Measurements from ENCODE around the gene R3HCC1L. TPM values are rescaled to one million over a fixed set of nuclear protein-coding genes. Genes with fewer than 3 reads are reported as not detected.
A peak's percentile ranks its signal among the peaks of the same experiment; 100 is the strongest.
"Not testable (repeated sequence)": the region's sequence is repeated elsewhere in the genome, so short reads cannot be mapped to it uniquely, and the experiment has no call there.

The R3HCC1L gene
- total RNA-seq, 1 donor from 2014 or later: 16.9 TPM

DNA sequence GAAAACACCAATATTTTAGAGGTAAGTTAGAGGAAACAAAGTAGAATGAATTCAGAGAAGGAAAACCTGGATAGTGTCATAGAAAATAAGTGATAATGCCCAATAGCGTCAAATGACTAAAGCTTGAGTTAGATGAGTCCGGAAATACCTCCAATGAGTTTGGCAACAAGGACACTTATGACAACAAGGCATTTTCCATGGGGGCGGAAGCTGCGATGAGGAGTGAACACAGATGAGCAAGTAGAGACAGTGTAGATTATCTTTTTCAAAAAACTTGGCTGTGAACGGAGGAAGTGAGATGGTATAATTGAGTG, 383 bp upstream of the R3HCC1L start:
- no peak for DNase-seq (ENCODE audit: low spot score in 2 of 2, unreplicated experiment in 2 of 2)
- H3K4me1 Mint-ChIP-seq: peaks cover 22% of the 10 kb centered on the region
- H3K4me3 Mint-ChIP-seq: peak overlapping the region; percentile 87
- H3K36me3 Mint-ChIP-seq: peaks cover 5% of the 10 kb centered on the region
- TF ChIP-seq CTCF (IDR thresholded peaks at IDR 0.05; ENCODE audit: unreplicated experiment): no peak
- peaks cover 1% of the 10 kb centered on the region for H3K27me3 Mint-ChIP-seq (ENCODE audit: low read depth)
- H3K9me3 Mint-ChIP-seq: peaks cover 15% of the 10 kb centered on the region
- H3K27ac Mint-ChIP-seq: peak overlapping the region; percentile 80

- Mint-ChIP-seq H3K4me3 (peak overlapping the region; percentile 87), H3K9me3 (peaks cover 15% of the 10 kb centered on the region), H3K4me1 (peaks cover 35% of the 10 kb centered on the region), H3K27me3 (ENCODE audit: low read depth) (no peaks in the 10 kb centered on the region), H3K36me3 (peaks cover 5% of the 10 kb centered on the region), H3K27ac (peak overlapping the region; percentile 80)
- TF ChIP-seq CTCF (IDR thresholded peaks at IDR 0.05; ENCODE audit: unreplicated experiment): no peak
- DNase-seq (ENCODE audit: low spot score in 2 of 2, unreplicated experiment in 2 of 2): no peak
Measured at GRCh38 chr10:98135222-98135899, 904 bp downstream of the R3HCC1L start.

DNA sequence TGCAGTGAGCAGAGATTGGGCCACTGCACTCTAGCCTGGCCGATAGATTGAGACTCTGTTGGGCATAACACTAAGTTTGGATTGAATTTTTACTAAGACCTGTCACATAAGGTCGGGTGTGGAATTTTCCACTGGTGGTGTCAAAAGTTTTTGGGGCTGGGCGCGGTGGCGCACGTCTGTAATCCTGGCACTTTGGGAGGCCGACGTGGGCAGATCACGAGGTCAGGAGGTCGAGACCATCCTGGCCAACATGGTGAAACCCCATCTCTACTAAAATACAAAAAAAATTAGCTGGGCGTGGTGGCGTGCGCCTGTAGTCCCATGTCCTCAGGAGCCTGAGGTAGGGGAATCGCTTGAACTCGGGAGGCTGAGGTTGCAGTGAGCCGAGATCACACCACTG, 2.3 kb downstream of the R3HCC1L start:
- H3K27ac Mint-ChIP-seq, H3K4me3 Mint-ChIP-seq, H3K36me3 Mint-ChIP-seq: not testable (repeated sequence)

DNA sequence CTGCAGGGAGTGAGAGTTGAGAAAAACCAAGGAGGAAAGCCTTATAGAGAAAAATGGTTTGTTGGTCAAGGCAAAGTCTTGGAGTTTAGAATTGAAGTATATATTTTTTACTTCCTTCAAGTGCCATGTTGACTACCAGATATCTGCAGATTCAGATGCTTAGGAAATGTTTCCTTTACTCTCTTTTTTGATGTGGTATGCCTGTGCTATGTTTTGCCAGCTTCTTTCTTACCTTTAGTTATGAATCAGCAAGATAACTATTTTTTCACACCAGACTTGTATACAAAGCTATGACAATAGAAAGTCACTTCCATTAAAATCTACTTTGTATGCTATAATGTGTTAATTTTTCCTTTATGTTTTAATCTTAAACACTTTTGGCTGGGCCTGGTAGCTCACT, 3.6 kb downstream of the R3HCC1L start:
- no peak overlapping the region for H3K4me3 Mint-ChIP-seq
- no peaks in the 10 kb centered on the region for H3K27me3 Mint-ChIP-seq (ENCODE audit: low read depth)
- TF ChIP-seq CTCF (IDR thresholded peaks at IDR 0.05; ENCODE audit: unreplicated experiment): no peak
- no peak overlapping the region for H3K27ac Mint-ChIP-seq
- peaks cover 5% of the 10 kb centered on the region for H3K36me3 Mint-ChIP-seq
- peaks cover 50% of the 10 kb centered on the region for H3K4me1 Mint-ChIP-seq
- no peak for DNase-seq (ENCODE audit: low spot score in 2 of 2, unreplicated experiment in 2 of 2)
- H3K9me3 Mint-ChIP-seq: peaks cover 5% of the 10 kb centered on the region

More for the DNA sequence above, 2.3 kb downstream of the R3HCC1L start:
- H3K4me1 Mint-ChIP-seq: peaks cover 47% of the 10 kb centered on the region
- not testable (repeated sequence) for H3K27me3 Mint-ChIP-seq (ENCODE audit: low read depth); DNase-seq (ENCODE audit: low spot score in 2 of 2, unreplicated experiment in 2 of 2)
- H3K9me3 Mint-ChIP-seq: peaks cover 13% of the 10 kb centered on the region

DNA sequence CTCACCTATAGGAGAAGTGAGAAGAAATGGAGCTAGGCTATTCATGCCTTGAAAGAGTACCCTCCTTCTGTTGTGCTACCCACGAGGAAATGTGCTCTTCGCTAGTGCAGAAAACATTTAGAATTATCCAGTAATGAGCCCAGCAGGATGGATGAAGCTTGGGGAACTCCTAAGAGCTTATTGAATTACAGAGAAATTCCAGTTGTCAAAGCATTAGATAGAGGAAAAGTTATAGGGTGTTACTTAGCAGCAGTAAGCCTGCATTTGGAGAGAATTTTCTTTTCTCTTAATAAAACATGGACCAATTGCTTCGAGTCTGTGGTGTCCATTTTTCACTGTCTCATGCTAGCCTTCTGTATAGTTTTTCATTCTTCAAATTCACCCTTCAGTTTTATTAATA, 5.0 kb downstream of the R3HCC1L start:
- TF ChIP-seq CTCF (IDR thresholded peaks at IDR 0.05; ENCODE audit: unreplicated experiment): no peak
- H3K4me3 Mint-ChIP-seq: no peak overlapping the region
- H3K4me1 Mint-ChIP-seq: peaks cover 54% of the 10 kb centered on the region
- H3K27ac Mint-ChIP-seq: peak overlapping the region; percentile 83
- no peaks in the 10 kb centered on the region for H3K27me3 Mint-ChIP-seq (ENCODE audit: low read depth)
- H3K36me3 Mint-ChIP-seq: no peaks in the 10 kb centered on the region
- DNase-seq (ENCODE audit: low spot score in 2 of 2, unreplicated experiment in 2 of 2): no peak
- no peaks in the 10 kb centered on the region for H3K9me3 Mint-ChIP-seq

GRCh38 chr10:98141484-98142073, 7.1 kb downstream of the R3HCC1L start:
- no peak overlapping the region for H3K4me3 Mint-ChIP-seq
- H3K27me3 Mint-ChIP-seq (ENCODE audit: low read depth): no peaks in the 10 kb centered on the region
- TF ChIP-seq CTCF (IDR thresholded peaks at IDR 0.05; ENCODE audit: unreplicated experiment): no peak
- H3K27ac Mint-ChIP-seq: no peak overlapping the region
- peaks cover 43% of the 10 kb centered on the region for H3K4me1 Mint-ChIP-seq
- peaks cover 5% of the 10 kb centered on the region for H3K36me3 Mint-ChIP-seq
- DNase-seq (ENCODE audit: low spot score in 2 of 2, unreplicated experiment in 2 of 2): no peak
- H3K9me3 Mint-ChIP-seq: peaks cover 4% of the 10 kb centered on the region

All from mesothelial cell of epicardium (in vitro differentiated cells).